ENCODE results near the gene PRODH2. TPM values are rescaled to one million over a fixed set of nuclear protein-coding genes. Genes with fewer than 3 reads are reported as not detected.

The PRODH2 gene
- polyA plus RNA-seq, 10 donors: not detected

- DNase-seq: peak; percentile 99 to 100 (median 99)
Measured at GRCh38 chr19:35757749-35758608, 54.7 kb downstream of the PRODH2 start, which contains the start of gene PROSER3. TSS of gene PROSER3 (plus strand) at chr19:35758176. CDS start at chr19:35758216, 40 bp downstream.

GRCh38 chr19:35757231-35757748, 55.4 kb downstream of the PRODH2 start:
- peak; percentile 96 to 98 (median 97) for DNase-seq

DNA sequence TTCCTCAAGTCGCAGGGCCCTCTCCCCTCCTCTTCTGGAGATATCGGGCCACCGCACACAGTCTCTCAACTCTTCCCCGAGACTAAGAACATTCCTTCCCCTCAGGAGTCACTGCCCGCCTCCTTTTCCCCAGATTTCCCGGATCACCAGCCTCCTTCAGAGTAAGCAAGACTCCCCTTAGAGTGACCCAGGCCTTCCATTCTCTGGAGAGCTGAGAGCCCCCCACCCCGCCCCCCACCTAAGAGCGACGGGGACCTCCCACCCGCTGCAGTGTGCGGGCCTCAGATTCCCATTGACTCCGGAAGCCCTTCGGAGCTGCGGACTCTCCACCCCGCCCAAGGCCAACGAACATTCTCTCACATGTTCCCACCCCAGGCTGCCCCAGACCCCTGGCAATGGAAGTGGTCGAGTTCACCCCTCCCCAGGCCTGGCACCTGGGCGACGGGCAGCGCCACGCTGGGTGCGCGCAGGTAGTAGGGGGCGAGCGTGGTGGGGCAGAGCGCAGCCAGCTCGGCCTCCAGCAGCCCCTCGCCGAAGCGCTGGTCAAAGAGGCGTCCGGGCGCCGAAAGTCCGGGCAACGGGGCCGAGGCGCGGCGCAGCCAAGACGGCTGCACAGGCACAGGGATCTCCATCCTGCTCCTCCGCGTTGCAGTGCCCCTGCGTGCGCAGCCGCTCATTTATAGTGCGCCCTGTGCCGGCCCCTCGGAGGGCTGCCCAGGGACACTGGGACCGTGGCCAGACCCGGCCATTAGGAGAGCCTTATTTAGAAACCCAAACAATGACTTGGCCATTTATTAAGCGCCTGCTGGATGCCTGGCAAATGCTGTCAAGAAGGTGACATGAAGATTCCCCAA, 56.0 kb downstream of the PRODH2 start, which contains the start of gene HSPB6:
TSS of gene HSPB6 (minus strand) at position 653 of the 854 bp plus-strand sequence. CDS start at position 632, 21 bp downstream.
- peak in 1 of 3 donors; percentile 84 for DNase-seq

GRCh38 chr19:35755550-35756376, 56.9 kb downstream of the PRODH2 start:
- peak; percentile 66 to 94 (median 87) for DNase-seq

DNA sequence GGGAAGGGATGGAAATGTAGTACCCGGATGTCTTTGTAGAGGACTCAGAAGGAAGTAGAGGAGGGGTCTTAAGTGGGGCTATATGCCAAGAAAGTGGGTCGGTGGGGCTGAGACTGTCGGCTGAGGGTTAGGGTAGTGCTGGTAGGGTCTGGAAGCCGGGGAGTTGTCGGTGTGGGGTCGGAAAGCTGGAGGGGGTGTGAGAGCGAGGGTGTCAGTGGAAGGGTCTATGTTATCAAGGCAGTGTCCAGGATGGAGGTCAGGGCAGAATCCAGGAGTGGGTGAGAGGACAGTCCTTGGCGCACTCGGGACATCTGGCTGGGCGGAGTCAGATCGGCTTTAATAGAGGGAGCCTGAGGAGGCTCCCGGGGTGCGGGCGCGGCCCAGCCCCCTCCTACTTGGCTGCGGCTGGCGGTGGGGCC, 57.5 kb downstream of the PRODH2 start:
- no peak for DNase-seq

- DNase-seq: no peak
Measured at GRCh38 chr19:35754370-35755130, 58.1 kb downstream of the PRODH2 start.

DNA sequence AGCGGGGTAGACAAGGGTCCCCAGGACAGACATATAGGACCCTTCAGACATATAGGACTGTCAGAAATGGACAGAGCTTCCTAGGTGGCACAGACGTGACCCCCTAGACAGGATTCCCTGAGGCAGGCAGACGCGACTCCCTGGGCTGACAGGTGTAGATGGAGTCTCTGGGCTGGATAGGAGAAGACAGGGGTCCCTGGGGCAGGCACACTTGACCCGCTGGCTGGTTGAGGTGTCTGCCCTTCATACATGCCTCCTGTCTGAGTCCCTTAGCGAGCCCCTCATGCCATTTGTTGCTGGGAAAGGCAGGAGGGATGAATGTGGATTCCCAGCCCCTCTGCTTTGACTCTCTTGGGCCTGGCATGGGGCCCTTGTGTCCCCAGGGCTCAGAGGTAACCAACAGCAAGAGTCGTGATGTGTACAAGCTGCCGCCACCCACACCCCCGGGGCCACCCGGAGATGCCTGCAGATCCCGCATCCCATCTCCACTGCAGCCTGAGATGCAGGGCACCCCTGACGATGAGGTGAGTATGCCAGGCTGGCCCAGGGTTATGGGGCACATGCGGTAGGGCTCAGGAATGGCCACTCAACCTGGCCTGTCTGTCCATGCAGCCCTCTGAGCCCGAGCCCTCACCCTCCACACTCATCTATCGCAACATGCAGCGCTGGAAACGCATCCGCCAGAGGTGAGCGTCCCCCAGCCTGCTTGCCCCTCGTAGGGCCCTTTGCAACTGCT, 58.8 kb downstream of the PRODH2 start:
- no peak for DNase-seq

DNA sequence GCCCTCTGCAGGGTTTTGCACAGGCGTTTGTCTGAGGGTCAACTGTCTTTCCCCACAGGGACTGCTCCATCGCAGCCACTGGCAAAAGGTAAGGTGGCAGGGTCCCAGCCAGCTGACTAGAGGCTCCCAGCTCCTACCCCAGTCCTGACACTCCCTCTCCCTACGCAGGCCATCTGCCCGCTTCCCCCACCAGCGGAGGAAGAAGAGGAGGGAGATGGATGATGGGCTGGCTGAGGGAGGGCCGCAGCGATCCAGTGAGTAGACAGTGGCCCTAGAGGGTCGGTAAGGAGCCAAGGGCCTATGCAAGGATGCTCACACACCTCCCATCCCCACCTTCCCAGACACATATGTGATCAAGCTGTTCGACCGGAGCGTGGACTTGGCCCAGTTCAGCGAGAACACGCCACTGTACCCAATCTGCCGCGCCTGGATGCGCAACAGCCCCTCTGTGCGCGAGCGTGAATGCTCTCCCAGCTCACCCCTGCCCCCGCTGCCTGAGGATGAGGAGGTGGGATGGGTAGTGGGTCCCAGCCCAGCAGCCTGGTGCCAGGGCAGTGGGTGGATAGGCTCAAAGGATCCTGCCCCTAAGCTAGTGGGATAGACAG, 59.8 kb downstream of the PRODH2 start:
- no peak for DNase-seq

- DNase-seq: no peak
Measured at GRCh38 chr19:35751839-35752745, 60.6 kb downstream of the PRODH2 start.

DNA sequence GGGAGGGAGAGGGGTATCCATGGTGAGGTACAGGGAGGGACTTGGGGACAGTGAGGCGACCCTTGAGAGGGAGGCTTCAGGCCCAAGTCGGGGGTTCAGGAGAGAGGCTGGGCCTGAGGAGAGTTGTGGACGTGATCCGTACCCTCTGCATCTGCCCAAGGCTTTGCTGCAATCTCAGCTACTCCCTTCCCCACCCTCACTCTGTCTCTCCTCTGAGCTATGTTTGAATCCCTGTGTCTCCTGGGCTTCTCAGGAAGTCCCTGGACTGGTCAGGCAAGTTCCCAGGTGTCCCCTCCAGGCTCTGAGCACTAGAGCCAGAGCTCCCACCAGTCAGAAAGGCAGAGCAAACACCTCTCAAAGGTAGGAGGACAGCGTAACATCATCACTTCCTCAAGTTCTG, 62.5 kb downstream of the PRODH2 start:
- DNase-seq: no peak

Other genes starting within 250 kb of the PRODH2 start
- under 1 TPM in 1 of 10 donors, not detected in 9; 0.04 TPM for gene ATP4A, start 249.2 kb downstream of the PRODH2 start, polyA plus RNA-seq (ENCODE audit: insufficient read length in 10 of 10)
- not detected for gene PMIS2, start 226.7 kb downstream of the PRODH2 start, polyA plus RNA-seq (ENCODE audit: insufficient read length in 10 of 10)
- 10 to 100 TPM in 9 of 10 donors, 1 to 10 TPM in 1; 10.0 to 14.5 (median 12.3) TPM for gene HAUS5, start 200.1 kb downstream of the PRODH2 start, polyA plus RNA-seq (ENCODE audit: insufficient read length in 10 of 10)
- 10 to 100 TPM; 30.4 to 55.8 (median 38.3) TPM for gene RBM42, start 183.8 kb downstream of the PRODH2 start, polyA plus RNA-seq (ENCODE audit: insufficient read length in 10 of 10)
- 1 to 10 TPM; 1.6 to 4.1 (median 2.5) TPM for gene ETV2, start 171.1 kb downstream of the PRODH2 start, polyA plus RNA-seq (ENCODE audit: insufficient read length in 10 of 10)
- 100 to 1,000 TPM; 243 to 330 (median 261) TPM for gene COX6B1, start 164.5 kb downstream of the PRODH2 start, polyA plus RNA-seq (ENCODE audit: insufficient read length in 10 of 10)
- gene UPK1A, start 146.3 kb downstream of the PRODH2 start, polyA plus RNA-seq (ENCODE audit: insufficient read length in 10 of 10): 1 to 10 TPM in 2 of 10 donors, not detected in 8; 6.1 to 6.5 TPM
- gene ZBTB32, start 108.3 kb downstream of the PRODH2 start, polyA plus RNA-seq (ENCODE audit: insufficient read length in 10 of 10): under 1 TPM in 5 of 10 donors, not detected in 5; 0.08 to 0.59 (median 0.25) TPM
- 10 to 100 TPM; 17.6 to 26.1 (median 23.0) TPM for gene KMT2B, start 94.8 kb downstream of the PRODH2 start, polyA plus RNA-seq (ENCODE audit: insufficient read length in 10 of 10)
- 1 to 10 TPM; 2.2 to 4.1 (median 3.3) TPM for gene IGFLR1, start 70.4 kb downstream of the PRODH2 start, polyA plus RNA-seq (ENCODE audit: insufficient read length in 10 of 10)
- 10 to 100 TPM; 10.4 to 15.6 (median 12.7) TPM for gene U2AF1L4, start 67.4 kb downstream of the PRODH2 start, polyA plus RNA-seq (ENCODE audit: insufficient read length in 10 of 10)
- 10 to 100 TPM; 32.5 to 41.0 (median 37.1) TPM for gene PSENEN, start 67.2 kb downstream of the PRODH2 start, polyA plus RNA-seq (ENCODE audit: insufficient read length in 10 of 10)
- gene LIN37, start 64.3 kb downstream of the PRODH2 start, polyA plus RNA-seq (ENCODE audit: insufficient read length in 10 of 10): 10 to 100 TPM in 4 of 10 donors, 1 to 10 TPM in 6; 7.9 to 13.1 (median 9.6) TPM
- 100 to 1,000 TPM; 193 to 769 (median 611) TPM for gene HSPB6, start 55.8 kb downstream of the PRODH2 start, polyA plus RNA-seq (ENCODE audit: insufficient read length in 10 of 10)
- 10 to 100 TPM in 8 of 10 donors, 1 to 10 TPM in 2; 9.5 to 15.2 (median 11.6) TPM for gene PROSER3, start 54.7 kb downstream of the PRODH2 start, polyA plus RNA-seq (ENCODE audit: insufficient read length in 10 of 10)
- gene ARHGAP33, start 37.3 kb downstream of the PRODH2 start, polyA plus RNA-seq (ENCODE audit: insufficient read length in 10 of 10): 10 to 100 TPM in 7 of 10 donors, 1 to 10 TPM in 3; 7.1 to 24.1 (median 14.5) TPM
- under 1 TPM in 8 of 10 donors, not detected in 2; 0.09 to 0.52 (median 0.15) TPM for gene NPHS1, start 39.7 kb upstream of the PRODH2 start, polyA plus RNA-seq (ENCODE audit: insufficient read length in 10 of 10)
- gene KIRREL2, start 44.1 kb upstream of the PRODH2 start, polyA plus RNA-seq (ENCODE audit: insufficient read length in 10 of 10): 1 to 10 TPM in 1 of 10 donors, under 1 TPM in 9; 0.18 to 1.1 (median 0.33) TPM
- gene APLP1, start 55.7 kb upstream of the PRODH2 start, polyA plus RNA-seq (ENCODE audit: insufficient read length in 10 of 10): 10 to 100 TPM in 1 of 10 donors, 1 to 10 TPM in 9; 3.8 to 12.7 (median 5.9) TPM
- 1 to 10 TPM; 1.1 to 3.1 (median 1.7) TPM for gene NFKBID, start 87.7 kb upstream of the PRODH2 start, polyA plus RNA-seq (ENCODE audit: insufficient read length in 10 of 10)
- gene HCST, start 89.7 kb upstream of the PRODH2 start, polyA plus RNA-seq (ENCODE audit: insufficient read length in 10 of 10): 10 to 100 TPM in 1 of 10 donors, 1 to 10 TPM in 9; 3.7 to 11.6 (median 5.3) TPM
- gene TYROBP, start 95.5 kb upstream of the PRODH2 start, polyA plus RNA-seq (ENCODE audit: insufficient read length in 10 of 10): 10 to 100 TPM; 11.6 to 22.8 (median 16.9) TPM
- 10 to 100 TPM in 1 of 10 donors, 1 to 10 TPM in 9; 4.4 to 13.1 (median 7.6) TPM for gene LRFN3, start 123.5 kb upstream of the PRODH2 start, polyA plus RNA-seq (ENCODE audit: insufficient read length in 10 of 10)
- gene SDHAF1, start 182.3 kb upstream of the PRODH2 start, polyA plus RNA-seq (ENCODE audit: insufficient read length in 10 of 10): 10 to 100 TPM in 9 of 10 donors, 1 to 10 TPM in 1; 9.4 to 13.8 (median 11.4) TPM
- 1 to 10 TPM in 1 of 10 donors, under 1 TPM in 8, not detected in 1; 0.12 to 1.0 (median 0.46) TPM for gene SYNE4, start 196.0 kb upstream of the PRODH2 start, polyA plus RNA-seq (ENCODE audit: insufficient read length in 10 of 10)
- gene ALKBH6, start 201.4 kb upstream of the PRODH2 start, polyA plus RNA-seq (ENCODE audit: insufficient read length in 10 of 10): 10 to 100 TPM in 1 of 10 donors, 1 to 10 TPM in 9; 5.5 to 10.4 (median 7.9) TPM
- 10 to 100 TPM; 13.8 to 22.7 (median 18.7) TPM for gene CLIP3, start 220.0 kb upstream of the PRODH2 start, polyA plus RNA-seq (ENCODE audit: insufficient read length in 10 of 10)
- 1 to 10 TPM; 7.2 to 9.9 (median 7.6) TPM for gene THAP8, start 241.4 kb upstream of the PRODH2 start, polyA plus RNA-seq (ENCODE audit: insufficient read length in 10 of 10)
- 1 to 10 TPM; 2.5 to 3.9 (median 3.2) TPM for gene WDR62, start 242.1 kb upstream of the PRODH2 start, polyA plus RNA-seq (ENCODE audit: insufficient read length in 10 of 10)

Measured in muscle of back (tissue), 11 donors.